Gastrocnemius medialis (tissue), 4 donors: ENCODE results near the gene MANF.

Experiments used
- CTCF ChIP-seq, 5 experiments: fragments of 450-650 bp in 3 of 5; fragments of 200-600 bp in 2 of 5; sonication (generic) in 2 of 5; IDR thresholded peaks in 4 of 5; conservative IDR thresholded peaks in 1 of 5; 1 replicate in 4 of 5; 2 replicates in 1 of 5; pipeline ENCODE4 v1.5.1; 2016 to 2019; ENCODE audit warnings: antibody characterized with exemption in 5 of 5, mild to moderate bottlenecking in 3 of 5, moderate library complexity in 3 of 5
- POLR2A ChIP-seq, 2 donors: fragments of 450-650 bp; IDR thresholded peaks; one replicate each; pipeline ENCODE4 v1.6.1; 2017; ENCODE audit warnings: antibody characterized with exemption in 2 of 2, mild to moderate bottlenecking in 2 of 2, moderate library complexity in 2 of 2

- TF ChIP-seq CTCF (IDR thresholded peaks at IDR 0.05 in 4 of 5, conservative IDR thresholded peaks at IDR 0.05 in 1 of 5) (no peak), POLR2A (IDR thresholded peaks at IDR 0.05) (no peak)
These were observed 5.2 kb upstream of the MANF start for GRCh38 chr3:51379746-51380455.
